GM12878 (cell line): ENCODE data around the gene HMCN2. TPM values are rescaled to one million over a fixed set of nuclear protein-coding genes. Genes with fewer than 3 reads are reported as not detected.

ENCODE experiments used
- ATAC-seq: fragments of 200-7000 bp; cut with Tn5 transposase; 3 replicates; pipeline ENCODE4 v1.9.1; 2020; ENCODE audit warnings: mild to moderate bottlenecking, moderate library complexity
- BruUV-seq: library from RNA; stranded (reverse); fragments of 400-500 nt; replicated peaks from 2 replicates; lab custom pipeline; 2021; lab: Mats Ljungman, UMichigan
- CTCF ChIA-PET: fragments of 300-600 bp; sonication (Branson Sonifier 250); formaldehyde crosslinking; extraction: SDS; loops from one replicate; lab custom pipeline; 2021; ENCODE audit warnings: inconsistent platforms; lab: Yijun Ruan, JAX
- POLR2A ChIA-PET: fragments of 350-600 bp; formaldehyde crosslinking; extraction: SDS; loops from one replicate; lab custom pipeline; 2021; ENCODE audit warnings: inconsistent platforms; lab: Charles Lee
- RAD21 ChIA-PET: fragments of 300-600 bp; sonication (Branson Sonifier 250); formaldehyde crosslinking; loops from one replicate; lab custom pipeline; 2023; ENCODE audit warnings: antibody characterized with exemption; ENCODE audit not compliant: unreplicated experiment; lab: Charles Lee
- SMC1A ChIA-PET: fragments of 300-600 bp; sonication (Branson Sonifier 250); formaldehyde crosslinking; loops from one replicate; lab custom pipeline; 2023; ENCODE audit not compliant: unreplicated experiment, uncharacterized antibody; lab: Charles Lee
- DNase-seq: peaks from one replicate; pipeline ENCODE4 v3.0.0-alpha.2; 2011; ENCODE audit warnings: low read depth, low spot score
- FAIRE-seq: peaks from 3 replicates; lab custom pipeline; 2011; peaks lifted over from hg19 to GRCh38; lab: Jason Lieb, UNC
- H2AFZ ChIP-seq: 2 replicates; pipeline ENCODE4 v1.6.0; 2011; ENCODE audit warnings: low read depth, low read length, control low read depth; ENCODE audit not compliant: control insufficient read depth
- H3K27ac ChIP-seq: 2 replicates; pipeline ENCODE4 v1.5.1; 2011; ENCODE audit warnings: control low read depth; ENCODE audit not compliant: control insufficient read depth, insufficient read depth
- H3K27me3 ChIP-seq, 2 experiments: replicated peaks in 1 of 2; 2 replicates each; pipeline versions ENCODE4 v1.6.0 to v1.6.1; 2011; ENCODE audit warnings: low read length in 1 of 2; ENCODE audit not compliant: control insufficient read depth in 2 of 2, insufficient read depth in 2 of 2
- H3K36me3 ChIP-seq, 2 experiments: 2 replicates each; pipeline ENCODE4 v1.5.1; 2011; ENCODE audit warnings: low read length in 1 of 2; ENCODE audit not compliant: control insufficient read depth in 2 of 2, insufficient read depth in 2 of 2
- H3K4me1 ChIP-seq: 2 replicates; pipeline ENCODE4 v1.6.1; 2011; ENCODE audit warnings: mild to moderate bottlenecking, low read length, moderate library complexity, mixed read lengths; ENCODE audit not compliant: control insufficient read depth, insufficient read depth
- H3K4me2 ChIP-seq: 2 replicates; pipeline ENCODE4 v1.6.0; 2011; ENCODE audit warnings: control low read depth; ENCODE audit not compliant: control insufficient read depth, insufficient read depth
- H3K4me3 ChIP-seq: fragments of 200-600 bp; sonication (generic); 2 replicates; pipeline ENCODE4 v1.5.1; 2016
- H3K79me2 ChIP-seq: 2 replicates; pipeline ENCODE4 v1.6.0; 2011; ENCODE audit warnings: low read length; ENCODE audit not compliant: control insufficient read depth, insufficient read depth
- H3K9ac ChIP-seq: 2 replicates; pipeline ENCODE4 v1.8.0; 2011; ENCODE audit warnings: low read length, control low read depth, mixed read lengths; ENCODE audit not compliant: control insufficient read depth, insufficient read depth
- H3K9me3 ChIP-seq: replicated peaks from 3 replicates; pipeline ENCODE4 v1.5.1; 2011; ENCODE audit warnings: mild to moderate bottlenecking, low read length; ENCODE audit not compliant: control insufficient read depth, insufficient read depth
- H4K20me1 ChIP-seq: 2 replicates; pipeline ENCODE4 v1.6.0; 2011; ENCODE audit not compliant: control insufficient read depth, insufficient read depth
- BACH1 ChIP-seq: fragments of 450-650 bp; IDR thresholded peaks from 2 replicates; pipeline ENCODE4 v1.6.1; 2017; ENCODE audit warnings: mild to moderate bottlenecking, borderline replicate concordance
- CBX5 ChIP-seq: sonication (generic); IDR thresholded peaks from 2 replicates; pipeline ENCODE4 v1.6.1; 2016; ENCODE audit warnings: low read depth, moderate library complexity, mild to moderate bottlenecking, inconsistent platforms
- CREM ChIP-seq: IDR thresholded peaks from 2 replicates; pipeline ENCODE4 v1.6.1; 2014; ENCODE audit warnings: antibody characterized with exemption, low read depth
- CTCF ChIP-seq, 3 experiments: IDR thresholded peaks in 2 of 3; conservative IDR thresholded peaks in 1 of 3; 2 replicates each; pipeline ENCODE4 v1.5.1; 2011; ENCODE audit warnings: low read depth in 3 of 3, low read length in 3 of 3, mild to moderate bottlenecking in 3 of 3, control low read depth in 2 of 3, moderate library complexity in 2 of 3, inconsistent platforms in 1 of 3, mixed read lengths in 1 of 3; ENCODE audit not compliant: control insufficient read depth in 2 of 3, insufficient read depth in 1 of 3; ENCODE audit errors: extremely low read depth in 1 of 3
- JUNB ChIP-seq: IDR thresholded peaks from 2 replicates; pipeline ENCODE4 v1.6.1; 2016; ENCODE audit warnings: antibody characterized with exemption, mild to moderate bottlenecking
- LARP7 ChIP-seq: fragments of 450-650 bp; IDR thresholded peaks from 2 replicates; pipeline ENCODE4 v1.6.1; 2017; ENCODE audit warnings: mild to moderate bottlenecking
- SMAD1 ChIP-seq: fragments of 450-650 bp; IDR thresholded peaks from 2 replicates; pipeline ENCODE4 v1.6.1; 2018; ENCODE audit warnings: mild to moderate bottlenecking, low read depth; ENCODE audit not compliant: partially characterized antibody
- SP1 ChIP-seq: IDR thresholded peaks from one replicate; pipeline ENCODE4 v1.6.1; 2011; ENCODE audit warnings: low read depth, low read length
- ZNF24 ChIP-seq: fragments of 450-650 bp; IDR thresholded peaks from 2 replicates; pipeline ENCODE4 v1.6.1; 2017; ENCODE audit warnings: antibody characterized with exemption, mild to moderate bottlenecking
- WGBS: methylation state at CpG from one replicate; pipeline ENCODE4 v1.1.6; 2016; ENCODE audit warnings: low lambda C conversion rate; ENCODE audit not compliant: insufficient replicate concordance, insufficient coverage; ENCODE audit errors: missing lambda C conversion rate; 5-methylcytosine and 5-hydroxymethylcytosine counted together
- in situ Hi-C: fragments of 300-500 bp; cut with MboI; formaldehyde crosslinking; loops from 9 replicates; pipeline ENCODE4 v1.14.3; 2018; ENCODE audit warnings: mixed read lengths
- intact Hi-C: fragments of 100-400 bp; cut with micrococcal nuclease; formaldehyde crosslinking; loops from one replicate; pipeline ENCODE4 v1.14.2; 2022; ENCODE audit not compliant: unreplicated experiment
- polyA plus RNA-seq, 11 experiments: library from polyadenylated mRNA; depleted of rRNA in 4 of 11; unstranded in 6 of 11; stranded (reverse) in 5 of 11; fragments of >200 nt; fragmentation: Nextera tagmentation in 4 of 11; fragmentation: Illumina TruSeq in 1 of 11; extraction: Ambion mirVana in 4 of 11; extraction: Trizol in 1 of 11; gene quantifications; 1 replicate in 1 of 11; 2 replicates in 10 of 11; pipeline versions ENCODE4 v1.2.1 to v1.2.3, GENCODE V29; 2011 to 2016; ENCODE audit warnings: inconsistent platforms in 2 of 11, missing spikeins in 2 of 11, low read depth in 1 of 11
- total RNA-seq, 4 experiments: library from RNA; depleted of rRNA in 3 of 4; stranded (reverse); fragments of >200 nt in 3 of 4; fragmentation: Illumina TruSeq in 1 of 4; extraction: Trizol in 1 of 4; gene quantifications; 2 replicates each; pipeline versions ENCODE4 v1.2.1 to v1.2.3, GENCODE V29; 2013 to 2021

HMCN2 gene
- total and polyA plus RNA-seq, 10 of the 15 experiments (the other 5 are each of a cell fraction or from before 2014, with no cell fraction given): 0.04 TPM; not detected in 9

DNA sequence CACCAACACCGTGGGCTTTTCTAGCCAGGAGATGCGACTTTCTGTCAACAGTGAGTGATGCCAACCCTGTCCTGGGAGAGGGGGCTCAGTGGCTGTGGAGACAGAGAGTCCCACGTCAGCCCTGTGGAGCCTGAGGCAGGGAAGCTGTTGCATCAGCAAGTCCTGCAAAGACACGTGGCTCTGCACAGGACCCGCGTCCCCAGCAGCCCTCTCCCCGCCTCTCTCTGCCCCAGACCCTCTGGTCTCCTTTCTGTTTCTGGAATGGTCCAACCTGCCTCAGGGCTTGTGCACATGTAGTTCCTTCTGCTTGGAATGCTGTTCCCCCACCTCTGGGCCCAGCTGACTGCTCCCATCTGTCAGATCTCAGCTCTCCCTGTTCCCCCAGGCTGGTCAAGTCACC lies 60.4 kb downstream of the HMCN2 start:
- in situ Hi-C loops (no loop called here), intact Hi-C loops (no loop called here)
- ChIA-PET POLR2A (no interaction called here), CTCF (no interaction called here), RAD21 (no interaction called here), SMC1A (no interaction called here)
- H2AFZ ChIP-seq: no peak overlapping the region
- ATAC-seq: no peak
- FAIRE-seq: no peak
- no peaks in the 10 kb centered on the region for H3K36me3 ChIP-seq
- H3K4me2 ChIP-seq: no peak overlapping the region
- H4K20me1 ChIP-seq: no peaks in the 10 kb centered on the region
- H3K9ac ChIP-seq: no peak overlapping the region
- no peaks in the 10 kb centered on the region for H3K79me2 ChIP-seq
- H3K9me3 ChIP-seq: no peaks in the 10 kb centered on the region
- H3K27me3 ChIP-seq: peaks cover 2 to 3% of the 10 kb centered on the region in 2 experiments; a peak in 2 of 4 replicates
- H3K27ac ChIP-seq: no peak overlapping the region
- no peak overlapping the region for H3K4me3 ChIP-seq
- BruUV-seq: no TSS peak
- H3K4me1 ChIP-seq: no peaks in the 10 kb centered on the region
- no peak for DNase-seq
- 13% methylated on average over 7 of the region's 7 CpGs for WGBS
- TF ChIP-seq ZNF24 (no peak), CTCF (IDR thresholded peaks at IDR 0.05 in 2 of 3, conservative IDR thresholded peaks at IDR 0.05 in 1 of 3; ENCODE audit: control insufficient read depth in 2 of 3, extremely low read depth in 1 of 3, insufficient read depth in 1 of 3, low read depth in 3 of 3, low read length in 3 of 3) (no peak), CREM (no peak), JUNB (no peak), BACH1 (no peak), CBX5 (no peak), LARP7 (no peak), SMAD1 (no peak), SP1 (no peak)
